ENCODE measurements around the gene CDKAL1. TPM values are rescaled to one million over a fixed set of nuclear protein-coding genes. Genes with fewer than 3 reads are reported as not detected.

CDKAL1 gene
- total and polyA plus RNA-seq, 2 donors (not counting 3 experiments of a cell fraction or from before 2014, with no cell fraction given): 6.1 to 20.5 TPM

DNA sequence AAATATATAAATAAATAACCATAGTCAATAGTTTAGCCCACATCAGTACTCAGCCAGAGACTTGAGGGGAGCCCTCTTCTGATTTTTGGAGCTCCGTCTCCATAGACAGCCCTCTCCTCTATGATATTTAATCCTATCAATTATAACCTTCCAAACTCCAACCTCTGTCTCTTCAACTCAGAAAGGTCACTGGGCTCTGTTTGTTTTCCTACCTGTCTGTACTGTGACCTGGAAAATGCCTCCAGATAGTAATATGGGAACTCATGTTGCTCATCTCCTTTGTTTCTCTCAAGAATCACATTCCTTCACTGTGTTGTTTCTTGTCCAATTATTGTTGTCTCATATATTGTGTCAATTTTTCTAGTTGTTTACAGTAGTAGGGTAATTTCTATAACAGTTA lies 409.7 kb downstream of the CDKAL1 start:
- FAIRE-seq (no peak), DNase-seq (ENCODE audit: low read depth, low spot score) (no peak)
- intact Hi-C loops (cut with micrococcal nuclease) (no loop called here), dilution Hi-C loops (cut with MboI; ENCODE audit: extremely low pct_ligation_motif_present, low sequenced_read_pairs) (no loop called here)
- Histone ChIP-seq H3K27me3 (ENCODE audit: control insufficient read depth in 2 of 2, insufficient read depth in 2 of 2, low read length in 2 of 2) (no peaks in the 10 kb centered on the region), H3K27ac (ENCODE audit: insufficient read depth, low read depth, low read length) (no peak overlapping the region), H3K9me3 (replicated peaks; ENCODE audit: control insufficient read depth, insufficient read depth, low read length) (no peaks in the 10 kb centered on the region), H3K4me2 (ENCODE audit: insufficient read depth, low read length) (no peak overlapping the region), H3K79me2 (ENCODE audit: control insufficient read depth, insufficient read depth, low read length) (no peaks in the 10 kb centered on the region), H4K20me1 (replicated peaks; ENCODE audit: control insufficient read depth, extremely low read depth, insufficient read depth, low read length) (no peaks in the 10 kb centered on the region), H3K36me3 (ENCODE audit: control insufficient read depth in 2 of 2, extremely low read depth in 1 of 2, insufficient read depth in 2 of 2, low read length in 2 of 2) (no peaks in the 10 kb centered on the region), H3K9ac (replicated peaks; ENCODE audit: extremely low read depth, insufficient read depth, low read length) (no peak overlapping the region), H2AFZ (ENCODE audit: low read depth, low read length) (no peak overlapping the region), H3K4me1 (ENCODE audit: control insufficient read depth, extremely low read depth, insufficient read depth, low read length) (no peaks in the 10 kb centered on the region), H3K9me1 (replicated peaks; ENCODE audit: control insufficient read depth, extremely low read depth, insufficient read depth, low read length) (no peaks in the 10 kb centered on the region), H3K4me3 (replicated peaks in 1 of 3; ENCODE audit: insufficient read depth in 1 of 3, low read depth in 1 of 3, low read length in 3 of 3) (no peak overlapping the region)
- TF ChIP-seq FOS (IDR thresholded peaks at IDR 0.05; ENCODE audit: borderline replicate concordance, insufficient read depth, low read length): no peak
- TF ChIP-seq POLR2AphosphoS5 (IDR thresholded peaks at IDR 0.05; ENCODE audit: insufficient read depth, low read depth, low read length): no peak
- no peak for TF ChIP-seq JUN (IDR thresholded peaks at IDR 0.05; ENCODE audit: borderline replicate concordance, insufficient read depth, insufficient read length, low read depth)
- TF ChIP-seq, protein P1, sequence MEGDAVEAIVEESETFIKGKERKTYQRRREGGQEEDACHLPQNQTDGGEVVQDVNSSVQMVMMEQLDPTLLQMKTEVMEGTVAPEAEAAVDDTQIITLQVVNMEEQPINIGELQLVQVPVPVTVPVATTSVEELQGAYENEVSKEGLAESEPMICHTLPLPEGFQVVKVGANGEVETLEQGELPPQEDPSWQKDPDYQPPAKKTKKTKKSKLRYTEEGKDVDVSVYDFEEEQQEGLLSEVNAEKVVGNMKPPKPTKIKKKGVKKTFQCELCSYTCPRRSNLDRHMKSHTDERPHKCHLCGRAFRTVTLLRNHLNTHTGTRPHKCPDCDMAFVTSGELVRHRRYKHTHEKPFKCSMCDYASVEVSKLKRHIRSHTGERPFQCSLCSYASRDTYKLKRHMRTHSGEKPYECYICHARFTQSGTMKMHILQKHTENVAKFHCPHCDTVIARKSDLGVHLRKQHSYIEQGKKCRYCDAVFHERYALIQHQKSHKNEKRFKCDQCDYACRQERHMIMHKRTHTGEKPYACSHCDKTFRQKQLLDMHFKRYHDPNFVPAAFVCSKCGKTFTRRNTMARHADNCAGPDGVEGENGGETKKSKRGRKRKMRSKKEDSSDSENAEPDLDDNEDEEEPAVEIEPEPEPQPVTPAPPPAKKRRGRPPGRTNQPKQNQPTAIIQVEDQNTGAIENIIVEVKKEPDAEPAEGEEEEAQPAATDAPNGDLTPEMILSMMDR (IDR thresholded peaks at IDR 0.05; ENCODE audit: extremely low read depth in 1 of 2, insufficient read depth in 1 of 2, low read depth in 1 of 2, low read length in 2 of 2): no peak
- TF ChIP-seq, protein P2, sequence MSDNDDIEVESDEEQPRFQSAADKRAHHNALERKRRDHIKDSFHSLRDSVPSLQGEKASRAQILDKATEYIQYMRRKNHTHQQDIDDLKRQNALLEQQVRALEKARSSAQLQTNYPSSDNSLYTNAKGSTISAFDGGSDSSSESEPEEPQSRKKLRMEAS (IDR thresholded peaks at IDR 0.05; ENCODE audit: insufficient read depth, insufficient read length): no peak
- TF ChIP-seq MYC (IDR thresholded peaks at IDR 0.05; ENCODE audit: low read depth, low read length): no peak
- no peak for TF ChIP-seq EZH2 (IDR thresholded peaks at IDR 0.05; ENCODE audit: borderline replicate concordance, low read depth, low read length, severe bottlenecking)
- TF ChIP-seq POLR2A (IDR thresholded peaks at IDR 0.05; ENCODE audit: low read depth, low read length): no peak
- TF ChIP-seq GATA2 (IDR thresholded peaks at IDR 0.05; ENCODE audit: insufficient read depth, insufficient read length, low read depth, low read length): no peak
- POLR2A ChIA-PET: no interaction called here
- BruUV-seq (replicated peaks): no TSS peak
- CTCF ChIA-PET: no interaction called here
